Activated CD4-positive, alpha-beta T cell treated with anti-CD3 and anti-CD28 coated beads, Interleukin-2, amount 50 U/mL, for 4 hours (primary cell): Measurements from ENCODE around the gene CSTF3.
"Not testable (repeated sequence)": the region's sequence is repeated elsewhere in the genome, so short reads cannot be mapped to it uniquely, and the experiment has no call there.

ENCODE experiments used
- DNase-seq, 2 experiments: peaks; one replicate each; pipeline ENCODE4 v3.0.0-alpha.2; 2020

CSTF3 gene

GRCh38 chr11:33160136-33160535, 1.1 kb downstream of the CSTF3 start:
- no peak for DNase-seq

GRCh38 chr11:33159378-33159867, 1.9 kb downstream of the CSTF3 start:
- not testable (repeated sequence) for DNase-seq

- DNase-seq: no peak
Measured at GRCh38 chr11:33158596-33159275, 2.5 kb downstream of the CSTF3 start.

- DNase-seq: no peak
Measured at GRCh38 chr11:33157103-33158027, 3.9 kb downstream of the CSTF3 start.

- DNase-seq: no peak
Measured at GRCh38 chr11:33151399-33151798, 9.9 kb downstream of the CSTF3 start.

- DNase-seq: no peak
Measured at GRCh38 chr11:33147559-33147958, 13.7 kb downstream of the CSTF3 start.

- no peak for DNase-seq
Measured at GRCh38 chr11:33135768-33136443, 25.4 kb downstream of the CSTF3 start.

GRCh38 chr11:33135216-33135615, 26.1 kb downstream of the CSTF3 start:
- no peak for DNase-seq

- DNase-seq: no peak
Measured at GRCh38 chr11:33134276-33134675, 27.0 kb downstream of the CSTF3 start.

GRCh38 chr11:33133761-33134160, 27.5 kb downstream of the CSTF3 start:
- DNase-seq: no peak

GRCh38 chr11:33132510-33132909, 28.8 kb downstream of the CSTF3 start:
- DNase-seq: no peak

- DNase-seq: no peak
Measured at GRCh38 chr11:33128739-33129138, 32.5 kb downstream of the CSTF3 start.

- DNase-seq: no peak
Measured at GRCh38 chr11:33125611-33126010, 35.7 kb downstream of the CSTF3 start.

- DNase-seq: no peak
Measured at GRCh38 chr11:33125025-33125424, 36.3 kb downstream of the CSTF3 start.

GRCh38 chr11:33122696-33123095, 38.6 kb downstream of the CSTF3 start:
- not testable (repeated sequence) for DNase-seq

GRCh38 chr11:33116535-33116934, 44.7 kb downstream of the CSTF3 start:
- no peak for DNase-seq

- DNase-seq: no peak
Measured at GRCh38 chr11:33110083-33110482, 51.2 kb downstream of the CSTF3 start.

- DNase-seq: no peak
Measured at GRCh38 chr11:33109294-33109895, 51.9 kb downstream of the CSTF3 start.

GRCh38 chr11:33103836-33104235, 57.4 kb downstream of the CSTF3 start:
- no peak for DNase-seq

GRCh38 chr11:33094157-33094556, 67.1 kb downstream of the CSTF3 start:
- DNase-seq: no peak

- no peak for DNase-seq
Measured at GRCh38 chr11:33089776-33090175, 71.5 kb downstream of the CSTF3 start.

- no peak for DNase-seq
Measured at GRCh38 chr11:33086017-33086416, 75.3 kb downstream of the CSTF3 start.

- DNase-seq: no peak
Measured at GRCh38 chr11:33083918-33084317, 77.4 kb downstream of the CSTF3 start.
